ENCODE results near the gene LRFN2. TPM values are rescaled to one million over a fixed set of nuclear protein-coding genes. Genes with fewer than 3 reads are reported as not detected.
A peak's percentile ranks its signal among the peaks of the same experiment; 100 is the strongest.

Gene LRFN2
- under 1 TPM in 1 of 2 experiments, not detected in 1; 0.08 TPM for total RNA-seq

DNA sequence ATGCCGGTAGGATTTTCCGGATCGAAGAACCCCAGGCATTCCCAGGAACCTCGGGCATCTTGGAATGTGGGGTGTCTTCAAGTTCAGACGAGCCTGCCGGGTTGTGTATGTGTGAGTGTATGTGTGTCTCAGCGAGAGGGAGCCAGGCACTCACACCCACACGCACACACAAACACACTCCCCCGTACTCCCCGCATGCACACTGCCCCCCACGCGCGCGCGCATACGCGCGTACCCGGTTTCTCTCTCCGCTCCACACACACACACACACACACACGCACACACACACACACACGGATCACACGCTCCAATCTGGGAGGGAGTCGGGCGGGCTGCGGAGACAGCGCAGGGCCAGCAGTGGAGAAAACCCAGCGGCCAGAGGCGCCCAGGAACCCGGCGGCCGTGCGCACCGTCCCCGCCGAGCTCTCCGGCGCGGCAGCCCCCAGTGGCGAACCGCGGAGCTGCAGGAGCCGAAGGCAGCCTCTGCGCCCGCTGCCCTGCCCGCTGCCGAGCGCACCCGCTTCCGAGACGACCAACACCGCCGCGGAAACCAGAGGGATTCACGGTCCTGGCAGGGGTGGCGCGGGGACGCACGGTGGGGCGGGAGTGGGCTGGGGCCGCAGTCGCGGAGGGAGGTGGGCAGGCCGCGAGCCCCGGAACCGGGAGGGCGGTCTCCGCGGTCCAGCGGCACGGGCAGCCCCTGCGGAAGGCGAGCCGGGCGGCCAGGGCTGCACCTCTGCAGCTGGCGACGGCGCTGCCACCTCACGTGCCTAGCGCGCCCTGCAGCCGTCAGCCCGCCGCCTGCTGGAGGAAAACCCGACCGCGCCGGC lies at the start of gene LRFN2:
LRFN2 (minus strand) TSS at position 125 of the 830 bp plus-strand sequence.
- ChIA-PET POLR2A (no interaction called here), CTCF (interaction anchor here (0.9 to 1.3 kb wide), 10 partner anchors 14 to 441 kb away, joined by 3 to 11 read pairs (median 3); no protein-coding TSS in a partner anchor)
- Mint-ChIP-seq H3K36me3 (ENCODE audit: low read depth) (no peaks in the 10 kb centered on the region), H3K9me3 (no peaks in the 10 kb centered on the region), H3K4me3 (peak within 1 kb of the TSS; percentile 54), H3K27me3 (peaks cover 50% of the 10 kb centered on the region), H3K4me1 (peaks cover 10% of the 10 kb centered on the region), H3K27ac (no peak within 1 kb of the TSS)
- peak; percentile 65 for DNase-seq

DNA sequence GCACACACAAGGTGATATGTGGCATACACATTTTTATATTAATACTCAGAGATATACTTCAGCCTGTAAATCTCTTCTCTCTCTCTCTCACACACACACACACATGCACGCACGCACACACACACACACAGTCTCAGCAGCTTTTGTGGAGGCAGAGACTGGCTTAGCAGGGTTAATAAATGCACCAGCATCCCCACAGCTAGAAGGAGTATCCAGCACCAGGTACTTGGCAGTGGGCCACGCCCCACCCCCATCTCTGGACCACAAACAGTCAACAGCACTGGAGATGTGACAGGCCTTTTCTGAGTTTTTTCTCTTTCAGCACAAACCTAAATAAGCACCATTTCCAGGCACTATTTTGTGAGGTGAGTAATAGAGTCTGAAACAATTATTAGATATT lies 47.3 kb upstream of the LRFN2 start:
- H3K4me3 Mint-ChIP-seq: no peak overlapping the region
- no peaks in the 10 kb centered on the region for H3K36me3 Mint-ChIP-seq (ENCODE audit: low read depth)
- H3K27ac Mint-ChIP-seq: no peak overlapping the region
- POLR2A ChIA-PET: no interaction called here
- CTCF ChIA-PET: no interaction called here
- H3K27me3 Mint-ChIP-seq: peaks cover 2% of the 10 kb centered on the region
- H3K4me1 Mint-ChIP-seq: no peaks in the 10 kb centered on the region
- H3K9me3 Mint-ChIP-seq: no peaks in the 10 kb centered on the region
- no peak for DNase-seq

DNA sequence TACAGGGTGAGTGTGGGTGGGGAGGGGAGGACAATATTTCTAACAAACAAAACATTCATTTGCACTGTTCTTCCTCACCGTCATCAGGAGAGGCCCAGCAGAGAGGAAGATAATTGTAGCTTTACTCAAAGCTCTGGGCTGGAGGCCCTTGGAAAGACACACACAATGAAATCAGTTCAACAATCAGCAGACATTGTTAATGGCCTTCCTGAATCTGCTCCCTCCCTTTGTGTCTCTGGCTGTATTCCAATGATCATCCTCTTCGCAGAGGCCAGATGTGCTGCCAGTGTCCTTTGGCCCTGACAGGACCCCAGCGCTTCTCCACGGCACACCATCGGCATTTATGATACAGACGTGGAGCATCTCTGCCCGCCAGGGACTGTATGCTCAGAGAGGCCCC lies 44.6 kb upstream of the LRFN2 start:
- ChIA-PET POLR2A (no interaction called here), CTCF (no interaction called here)
- Mint-ChIP-seq H3K4me1 (no peaks in the 10 kb centered on the region), H3K9me3 (no peaks in the 10 kb centered on the region), H3K4me3 (no peak overlapping the region), H3K36me3 (ENCODE audit: low read depth) (no peaks in the 10 kb centered on the region), H3K27me3 (no peaks in the 10 kb centered on the region), H3K27ac (no peak overlapping the region)
- DNase-seq: no peak

DNA sequence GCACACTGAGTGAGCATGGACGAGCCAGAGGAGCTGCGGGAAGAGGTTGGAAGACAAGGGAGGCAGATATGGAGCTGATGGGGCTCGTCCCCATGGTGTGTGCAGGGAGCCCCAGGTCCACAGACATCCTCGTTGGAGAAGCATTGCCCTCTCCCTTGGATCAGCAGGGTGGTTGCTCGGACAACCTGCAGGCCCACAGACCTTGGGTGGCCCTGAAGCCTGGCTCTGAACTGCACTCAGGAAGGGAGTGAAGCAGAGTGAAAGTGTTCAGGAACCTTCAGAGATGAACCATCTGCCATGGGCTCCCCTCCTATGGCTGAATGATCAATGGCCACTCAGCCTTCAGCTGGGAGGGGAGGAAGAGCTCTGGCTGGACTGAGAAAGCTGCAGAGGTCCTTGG lies 43.3 kb upstream of the LRFN2 start:
- Mint-ChIP-seq H3K27me3 (no peaks in the 10 kb centered on the region), H3K9me3 (peaks cover 3% of the 10 kb centered on the region), H3K4me1 (no peaks in the 10 kb centered on the region), H3K27ac (no peak overlapping the region), H3K4me3 (no peak overlapping the region), H3K36me3 (ENCODE audit: low read depth) (no peaks in the 10 kb centered on the region)
- ChIA-PET CTCF (no interaction called here), POLR2A (no interaction called here)
- DNase-seq: no peak

DNA sequence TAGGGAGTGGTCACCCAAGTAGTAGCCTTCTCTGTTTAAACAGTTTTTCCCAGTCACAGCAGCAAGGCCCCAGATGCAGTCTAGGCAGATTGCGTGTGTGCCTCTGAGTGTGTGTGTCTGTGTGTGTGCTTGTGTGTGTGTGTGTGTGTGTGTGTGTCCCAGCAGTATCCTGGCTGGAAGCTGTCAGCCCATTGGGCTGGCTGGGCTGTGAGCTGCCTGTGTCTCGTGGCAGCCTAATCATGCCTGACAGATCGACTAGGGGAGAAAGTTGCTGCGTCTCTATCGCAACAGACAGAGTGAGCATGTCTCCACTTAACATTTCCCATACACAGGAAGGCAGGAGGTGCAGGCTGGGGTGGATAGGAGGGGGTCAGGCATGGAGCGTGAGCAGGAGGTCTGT lies 42.9 kb upstream of the LRFN2 start:
- H3K9me3 Mint-ChIP-seq: peaks cover 3% of the 10 kb centered on the region
- no peaks in the 10 kb centered on the region for H3K36me3 Mint-ChIP-seq (ENCODE audit: low read depth)
- H3K4me3 Mint-ChIP-seq: no peak overlapping the region
- no peak for DNase-seq
- H3K4me1 Mint-ChIP-seq: no peaks in the 10 kb centered on the region
- no peaks in the 10 kb centered on the region for H3K27me3 Mint-ChIP-seq
- CTCF ChIA-PET: no interaction called here
- POLR2A ChIA-PET: no interaction called here
- no peak overlapping the region for H3K27ac Mint-ChIP-seq

DNA sequence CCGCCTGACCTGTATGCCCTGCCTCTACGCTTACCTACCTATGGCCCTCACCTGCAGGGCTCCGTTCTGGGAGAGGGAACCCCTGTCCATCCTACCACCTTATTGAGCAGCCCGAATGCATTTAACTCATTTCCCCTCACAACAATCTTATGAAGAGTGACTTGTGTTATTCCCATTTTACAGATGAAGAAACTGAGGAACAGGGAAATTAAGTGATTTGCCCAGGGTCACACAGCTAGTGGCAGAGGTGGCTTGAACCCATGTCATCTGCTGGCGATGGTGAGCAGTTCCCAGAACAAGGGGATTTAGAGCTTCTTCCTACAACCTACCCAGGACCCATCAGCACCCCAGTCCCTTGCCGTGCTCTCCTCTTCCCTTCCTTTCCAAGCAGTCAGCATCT lies 42.3 kb upstream of the LRFN2 start:
- DNase-seq: no peak
- Mint-ChIP-seq H3K4me1 (no peaks in the 10 kb centered on the region), H3K36me3 (ENCODE audit: low read depth) (no peaks in the 10 kb centered on the region), H3K4me3 (no peak overlapping the region), H3K27me3 (no peaks in the 10 kb centered on the region), H3K9me3 (peaks cover 3% of the 10 kb centered on the region), H3K27ac (no peak overlapping the region)
- ChIA-PET CTCF (no interaction called here), POLR2A (no interaction called here)

DNA sequence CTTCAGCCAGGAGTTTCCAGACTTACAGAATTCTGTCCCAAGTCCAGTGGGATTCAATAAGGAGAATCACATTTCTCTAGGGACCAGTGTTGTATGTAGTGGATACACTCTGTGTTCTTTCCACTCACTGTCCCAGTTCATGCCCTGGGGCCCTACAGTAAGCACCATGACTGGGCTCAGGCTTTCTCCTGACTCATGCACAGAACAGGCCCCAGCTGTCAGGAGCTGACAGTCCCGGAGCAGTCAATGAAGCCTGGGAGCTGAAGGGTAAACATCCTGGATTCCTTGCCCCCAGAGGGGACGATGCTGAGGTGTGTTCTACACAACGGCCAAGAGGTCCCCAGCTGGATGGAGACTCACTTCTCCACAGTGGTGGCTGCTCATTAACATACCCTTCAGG lies 40.2 kb upstream of the LRFN2 start:
- H3K27ac Mint-ChIP-seq: no peak overlapping the region
- no peak for DNase-seq
- CTCF ChIA-PET: no interaction called here
- no peaks in the 10 kb centered on the region for H3K27me3 Mint-ChIP-seq
- H3K36me3 Mint-ChIP-seq (ENCODE audit: low read depth): no peaks in the 10 kb centered on the region
- peaks cover 3% of the 10 kb centered on the region for H3K9me3 Mint-ChIP-seq
- POLR2A ChIA-PET: no interaction called here
- no peaks in the 10 kb centered on the region for H3K4me1 Mint-ChIP-seq
- no peak overlapping the region for H3K4me3 Mint-ChIP-seq

DNA sequence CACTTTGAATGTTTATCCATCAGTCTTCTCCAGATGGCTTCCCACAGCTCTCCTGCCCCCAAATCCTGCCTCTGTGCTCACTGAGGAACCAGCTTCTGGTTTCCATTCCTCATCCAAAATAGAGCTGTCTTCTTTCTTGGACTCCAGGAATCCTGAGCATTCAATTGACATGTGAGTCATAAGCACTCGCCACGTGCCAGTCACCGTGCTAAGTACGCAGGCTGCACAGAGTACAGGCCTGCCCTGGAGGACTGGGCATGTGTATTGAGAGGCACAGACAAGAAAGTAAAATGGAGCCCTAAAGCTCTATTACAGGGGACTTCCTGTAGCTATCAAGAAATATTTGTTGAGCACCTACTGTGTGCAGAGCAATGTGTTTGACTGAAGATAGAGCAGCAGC lies 39.7 kb upstream of the LRFN2 start:
- H3K27ac Mint-ChIP-seq: no peak overlapping the region
- ChIA-PET POLR2A (no interaction called here), CTCF (no interaction called here)
- H3K4me1 Mint-ChIP-seq: no peaks in the 10 kb centered on the region
- no peak overlapping the region for H3K4me3 Mint-ChIP-seq
- H3K27me3 Mint-ChIP-seq: no peaks in the 10 kb centered on the region
- no peak for DNase-seq
- H3K9me3 Mint-ChIP-seq: peaks cover 3% of the 10 kb centered on the region
- H3K36me3 Mint-ChIP-seq (ENCODE audit: low read depth): no peaks in the 10 kb centered on the region

DNA sequence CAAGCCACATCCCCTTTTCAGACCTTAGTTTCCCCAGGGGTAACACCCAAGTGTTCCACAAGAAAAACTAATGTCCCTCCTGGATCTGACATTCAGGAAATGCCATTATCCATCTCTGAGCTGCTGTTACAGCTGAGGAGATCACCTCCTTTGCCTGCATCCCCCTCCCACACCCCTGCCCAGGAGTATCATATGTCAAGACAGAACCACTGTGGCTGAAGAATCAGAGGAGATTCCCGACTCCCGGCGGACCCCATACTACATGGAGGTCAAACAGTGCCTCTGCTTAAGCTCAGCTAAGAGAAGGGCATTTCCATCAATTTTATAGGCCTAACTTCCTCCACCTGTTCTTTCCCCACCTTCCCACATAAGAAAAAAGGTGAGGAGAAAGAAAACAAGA lies 36.8 kb upstream of the LRFN2 start:
- H3K27me3 Mint-ChIP-seq: no peaks in the 10 kb centered on the region
- H3K9me3 Mint-ChIP-seq: peaks cover 3% of the 10 kb centered on the region
- no peak overlapping the region for H3K4me3 Mint-ChIP-seq
- CTCF ChIA-PET: no interaction called here
- no peak overlapping the region for H3K27ac Mint-ChIP-seq
- H3K4me1 Mint-ChIP-seq: no peaks in the 10 kb centered on the region
- H3K36me3 Mint-ChIP-seq (ENCODE audit: low read depth): no peaks in the 10 kb centered on the region
- POLR2A ChIA-PET: no interaction called here
- DNase-seq: no peak

DNA sequence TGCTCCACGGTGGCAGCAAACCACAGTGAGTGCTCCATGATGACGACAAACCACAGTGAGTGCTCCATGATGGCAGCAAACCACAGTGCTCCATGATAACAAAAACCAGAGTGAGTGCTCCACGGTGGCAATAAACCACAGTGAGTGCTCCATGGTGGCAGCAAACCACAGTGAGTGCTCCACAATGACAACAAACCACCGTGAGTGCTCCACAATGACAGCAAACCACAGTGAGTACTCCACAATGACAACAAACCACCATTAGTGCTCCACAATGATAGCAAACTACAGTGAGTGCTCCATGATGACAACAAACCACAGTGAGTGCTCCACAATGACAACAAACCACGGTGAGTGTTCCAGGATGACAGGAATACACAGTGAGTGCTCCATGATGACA lies 36.0 kb upstream of the LRFN2 start:
- Mint-ChIP-seq H3K27ac (no peak overlapping the region), H3K4me3 (no peak overlapping the region), H3K36me3 (ENCODE audit: low read depth) (no peaks in the 10 kb centered on the region), H3K27me3 (peaks cover 2% of the 10 kb centered on the region), H3K4me1 (no peaks in the 10 kb centered on the region), H3K9me3 (peaks cover 3% of the 10 kb centered on the region)
- POLR2A ChIA-PET: no interaction called here
- CTCF ChIA-PET: no interaction called here
- no peak for DNase-seq

DNA sequence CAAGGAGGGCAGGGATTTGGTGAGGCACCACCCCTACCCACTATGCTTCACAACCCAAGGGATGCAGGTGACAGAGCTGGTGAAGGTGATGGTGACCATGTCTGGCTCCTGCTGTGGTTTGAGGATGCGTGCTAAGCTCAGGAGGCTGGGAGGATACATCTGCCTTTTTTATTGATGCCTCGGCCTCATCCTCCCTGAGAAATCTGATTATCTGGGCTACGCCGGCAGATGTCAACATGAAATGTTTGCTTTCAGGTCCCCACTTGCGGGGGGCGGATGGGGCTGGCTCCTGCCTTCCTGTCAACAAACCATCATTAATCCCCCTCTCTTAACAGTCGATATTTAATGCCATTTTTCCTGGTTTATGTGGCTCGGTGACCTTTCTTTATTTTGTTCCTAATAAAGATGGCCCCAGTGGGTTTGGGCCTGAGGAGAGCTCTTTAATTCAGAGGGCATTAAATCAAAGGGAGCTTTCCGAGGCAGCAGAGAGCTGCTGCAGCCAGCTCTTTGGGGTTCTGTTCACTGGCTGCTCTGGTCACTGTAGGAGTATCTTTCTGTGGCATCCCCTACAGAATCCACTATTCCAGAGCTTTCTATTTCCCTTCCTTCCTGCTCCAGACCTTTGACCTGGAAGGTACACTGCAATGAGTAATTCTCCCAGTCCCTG lies 33.5 kb upstream of the LRFN2 start:
- no peaks in the 10 kb centered on the region for H3K36me3 Mint-ChIP-seq (ENCODE audit: low read depth)
- ChIA-PET POLR2A (no interaction called here), CTCF (no interaction called here)
- no peaks in the 10 kb centered on the region for H3K4me1 Mint-ChIP-seq
- H3K4me3 Mint-ChIP-seq: no peak overlapping the region
- no peaks in the 10 kb centered on the region for H3K9me3 Mint-ChIP-seq
- peaks cover 5% of the 10 kb centered on the region for H3K27me3 Mint-ChIP-seq
- H3K27ac Mint-ChIP-seq: no peak overlapping the region
- DNase-seq: no peak

DNA sequence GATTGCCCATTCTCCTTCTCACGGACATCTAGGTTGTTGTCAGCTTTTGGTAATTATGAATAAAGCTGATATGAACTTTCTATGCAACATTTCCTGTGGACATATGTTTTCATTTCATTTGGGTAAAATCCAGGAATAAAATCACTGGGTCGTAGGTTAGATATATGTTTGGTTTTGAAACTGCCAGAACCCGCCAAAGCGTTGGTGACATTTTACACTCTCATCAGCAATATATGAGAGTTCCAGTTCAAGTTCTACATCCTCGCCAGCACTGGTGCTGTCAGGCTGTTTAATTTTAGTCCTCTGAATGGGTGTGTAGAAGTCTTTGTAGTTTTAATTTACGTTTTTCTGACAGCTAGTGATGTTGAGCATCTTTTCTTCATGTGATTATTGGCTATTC lies 27.5 kb upstream of the LRFN2 start:
- Mint-ChIP-seq H3K9me3 (no peaks in the 10 kb centered on the region), H3K27me3 (peaks cover 11% of the 10 kb centered on the region), H3K4me3 (no peak overlapping the region), H3K36me3 (ENCODE audit: low read depth) (no peaks in the 10 kb centered on the region), H3K27ac (no peak overlapping the region), H3K4me1 (no peaks in the 10 kb centered on the region)
- no peak for DNase-seq
- CTCF ChIA-PET: no interaction called here
- POLR2A ChIA-PET: no interaction called here

DNA sequence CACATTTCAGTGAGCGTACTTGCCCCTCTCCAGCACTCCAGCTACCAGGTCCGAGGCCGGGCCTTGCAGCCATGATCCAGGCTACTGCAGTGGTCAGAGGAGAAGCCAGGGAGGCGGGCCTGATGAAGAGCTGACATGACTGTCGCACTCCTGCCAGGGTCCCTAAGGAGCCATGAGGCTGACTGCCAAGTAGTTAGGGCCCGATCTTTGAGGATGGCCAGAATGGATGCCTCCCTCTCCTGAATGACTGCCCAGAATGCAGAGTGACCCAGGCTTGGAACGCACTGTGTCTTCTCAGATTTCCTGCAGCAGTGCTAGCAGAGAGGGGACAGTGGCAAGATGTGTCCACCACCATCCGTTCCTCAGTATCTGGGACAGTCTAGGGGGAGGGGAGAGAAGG lies 24.7 kb upstream of the LRFN2 start:
- no peak overlapping the region for H3K27ac Mint-ChIP-seq
- CTCF ChIA-PET: no interaction called here
- no peaks in the 10 kb centered on the region for H3K4me1 Mint-ChIP-seq
- no peak for DNase-seq
- H3K9me3 Mint-ChIP-seq: no peaks in the 10 kb centered on the region
- no peak overlapping the region for H3K4me3 Mint-ChIP-seq
- POLR2A ChIA-PET: no interaction called here
- peaks cover 10% of the 10 kb centered on the region for H3K27me3 Mint-ChIP-seq
- no peaks in the 10 kb centered on the region for H3K36me3 Mint-ChIP-seq (ENCODE audit: low read depth)

DNA sequence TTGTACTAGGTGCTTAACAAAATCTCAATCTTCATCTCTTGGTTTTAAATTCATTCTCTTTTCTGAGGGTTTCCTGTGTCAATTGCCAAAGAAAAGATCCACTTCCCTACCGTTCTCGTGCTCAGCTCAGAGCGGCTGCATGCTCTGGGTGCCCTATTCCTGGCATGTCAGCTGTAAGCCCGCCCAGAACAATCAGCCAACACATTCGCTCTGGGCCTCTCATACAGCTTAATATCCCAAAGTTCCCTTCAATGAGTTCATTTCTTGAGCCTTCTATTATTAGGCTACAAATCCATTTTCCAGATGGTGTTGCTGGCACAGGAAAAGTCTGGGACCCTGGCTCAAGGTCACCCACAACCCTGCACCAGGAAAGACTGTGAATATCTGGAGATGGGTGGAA lies 24.3 kb upstream of the LRFN2 start:
- no peaks in the 10 kb centered on the region for H3K36me3 Mint-ChIP-seq (ENCODE audit: low read depth)
- no peaks in the 10 kb centered on the region for H3K9me3 Mint-ChIP-seq
- no peak for DNase-seq
- POLR2A ChIA-PET: no interaction called here
- H3K27me3 Mint-ChIP-seq: peaks cover 10% of the 10 kb centered on the region
- H3K27ac Mint-ChIP-seq: no peak overlapping the region
- CTCF ChIA-PET: no interaction called here
- no peaks in the 10 kb centered on the region for H3K4me1 Mint-ChIP-seq
- no peak overlapping the region for H3K4me3 Mint-ChIP-seq

Data from activated CD4-positive, alpha-beta memory T cell treated with anti-CD3 and anti-CD28 coated beads, Interleukin-2, amount 10 ng/mL, durations not matched to agents 7 days and 5 days (primary cell).